Kidney capillary endothelial cell (primary cell): ENCODE results near the gene ARHGAP28.

Experiments used
- DNase-seq: peaks from one replicate; pipeline ENCODE4 v3.0.0-alpha.2; 2018; ENCODE audit warnings: low spot score

The ARHGAP28 gene

GRCh38 chr18:6962571-6963451 lies 233.3 kb downstream of the ARHGAP28 start:
- DNase-seq, result no peak

GRCh38 chr18:6963452-6964097 lies 234.1 kb downstream of the ARHGAP28 start:
- no peak for DNase-seq
